ENCODE measurements around the gene SUMO1.

SUMO1 gene

DNA sequence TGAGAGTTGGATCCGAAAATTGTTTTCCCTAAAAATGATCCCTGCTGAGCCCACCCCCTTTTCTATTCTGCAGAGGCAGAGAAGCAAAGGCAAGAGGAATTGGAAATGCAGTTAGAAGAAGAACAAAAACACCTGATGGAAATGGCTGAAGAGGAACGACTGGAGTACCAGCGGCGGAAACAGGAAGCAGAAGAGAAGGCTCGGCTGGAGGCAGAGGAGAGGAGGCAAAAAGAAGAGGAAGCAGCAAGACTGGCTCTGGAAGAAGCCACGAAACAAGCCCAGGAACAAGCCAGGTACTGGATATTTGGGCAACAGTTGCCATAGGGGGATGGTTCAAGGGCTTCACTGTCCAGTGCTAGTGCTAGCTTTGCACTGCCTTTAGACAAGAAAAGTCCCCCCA, 41.7 kb downstream of the SUMO1 start:
- no peak for DNase-seq

DNA sequence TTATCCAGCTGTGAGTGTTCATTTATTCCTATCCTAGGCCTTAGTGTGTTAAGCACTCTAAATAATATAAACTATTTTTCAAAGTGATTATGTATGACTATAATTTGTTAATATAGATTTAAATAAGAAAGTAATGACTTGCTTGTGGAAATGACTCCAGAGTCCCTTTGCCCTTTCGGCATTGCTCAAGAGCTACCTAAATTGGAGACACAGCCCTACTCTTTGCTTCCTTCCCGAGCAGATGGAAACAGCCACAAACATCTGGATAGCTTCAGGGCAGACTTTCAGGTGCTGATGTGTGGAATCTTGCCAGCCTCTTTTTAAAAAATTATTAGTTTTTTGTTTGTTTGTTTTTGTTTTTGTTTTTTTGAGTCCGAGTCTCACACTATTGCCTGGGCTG, 44.0 kb downstream of the SUMO1 start:
- no peak for DNase-seq

DNA sequence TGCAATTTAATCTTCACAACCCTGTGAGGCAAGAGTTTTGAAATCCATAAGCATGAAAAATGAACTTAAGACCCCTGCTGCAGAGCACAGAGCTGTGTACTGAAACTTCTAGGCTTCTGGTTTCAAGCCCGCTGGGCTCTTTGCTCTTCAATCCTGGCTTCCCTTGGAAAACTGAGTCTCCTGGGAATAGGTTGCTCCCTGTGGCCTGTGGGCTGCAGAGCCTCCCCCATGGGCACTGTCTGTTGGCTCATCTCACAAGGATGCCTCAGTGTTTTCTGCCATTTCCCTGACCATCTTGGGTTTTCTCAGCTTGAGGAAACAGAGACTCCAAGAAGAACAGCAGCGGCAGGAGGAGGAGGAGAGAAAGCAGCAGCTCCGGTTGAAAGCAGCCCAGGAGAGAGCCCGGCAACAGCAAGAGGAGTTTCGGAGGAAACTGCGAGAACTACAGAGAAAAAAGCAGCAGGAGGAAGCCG, 44.5 kb downstream of the SUMO1 start:
- no peak for DNase-seq

DNA sequence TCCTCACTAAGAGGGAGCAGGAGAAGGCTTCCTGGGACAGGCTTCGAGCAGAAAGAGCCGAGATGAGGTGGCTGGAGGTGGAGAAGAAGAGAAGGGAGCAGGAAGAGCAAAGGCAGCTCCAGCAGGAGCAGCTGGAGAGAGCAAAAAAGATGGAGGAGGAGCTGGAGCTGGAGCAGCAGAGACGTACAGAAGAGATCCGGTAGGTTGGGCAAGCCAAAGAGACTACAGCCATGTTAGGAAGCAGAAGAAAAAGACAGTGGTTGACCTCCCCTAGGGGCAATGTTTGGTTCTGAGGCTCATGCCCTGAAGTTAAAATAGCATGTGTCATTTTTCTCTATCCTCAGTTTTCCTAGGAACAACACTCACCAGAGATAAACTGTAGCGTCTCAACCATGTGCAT, 45.1 kb downstream of the SUMO1 start:
- no peak for DNase-seq

DNA sequence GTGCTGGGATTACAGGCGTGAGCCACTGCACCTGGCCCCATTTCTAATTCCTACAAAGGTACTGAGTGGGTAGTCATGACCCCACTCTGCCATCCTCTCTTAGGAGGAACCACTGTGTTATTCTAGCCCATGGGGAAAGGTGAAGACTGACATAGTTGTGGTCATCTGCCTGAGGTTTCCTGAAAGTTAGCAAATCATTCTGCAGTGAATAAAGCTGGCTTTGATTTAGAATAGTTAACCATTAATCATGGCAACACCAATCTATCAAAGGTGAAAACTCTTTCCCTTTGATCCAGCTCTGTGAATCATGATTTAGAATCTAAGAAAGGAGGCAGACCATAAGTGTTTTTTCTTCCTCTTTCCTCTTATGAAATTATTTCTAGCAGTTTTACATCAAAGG, 50.8 kb downstream of the SUMO1 start:
- no peak for DNase-seq

DNA sequence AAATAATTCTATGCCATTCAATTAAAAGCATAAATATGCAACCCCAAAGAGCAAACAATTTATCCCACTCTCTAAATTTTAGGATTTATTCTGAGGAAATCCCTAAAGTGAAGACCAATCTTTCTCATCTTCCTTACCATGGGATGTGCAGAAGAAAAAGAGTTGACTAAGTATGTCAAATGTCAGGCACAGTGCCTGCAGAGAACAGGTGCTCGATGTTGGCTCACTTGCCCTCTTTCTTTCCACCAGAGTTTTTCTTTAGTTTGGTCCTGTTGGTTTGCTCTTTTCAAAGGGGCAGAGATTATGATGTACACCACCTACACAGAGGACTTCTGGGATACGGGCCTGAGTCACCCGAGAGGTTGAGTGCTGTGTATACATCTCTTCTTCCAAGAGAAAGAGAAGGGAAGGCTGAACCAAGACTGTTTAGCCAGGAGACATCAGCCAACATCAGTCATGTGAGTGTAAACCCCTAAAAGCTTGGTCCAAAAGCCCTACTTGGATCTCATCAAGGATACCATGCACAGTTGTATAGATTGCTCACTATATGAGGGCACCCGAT, 51.7 kb downstream of the SUMO1 start:
- DNase-seq = no peak

DNA sequence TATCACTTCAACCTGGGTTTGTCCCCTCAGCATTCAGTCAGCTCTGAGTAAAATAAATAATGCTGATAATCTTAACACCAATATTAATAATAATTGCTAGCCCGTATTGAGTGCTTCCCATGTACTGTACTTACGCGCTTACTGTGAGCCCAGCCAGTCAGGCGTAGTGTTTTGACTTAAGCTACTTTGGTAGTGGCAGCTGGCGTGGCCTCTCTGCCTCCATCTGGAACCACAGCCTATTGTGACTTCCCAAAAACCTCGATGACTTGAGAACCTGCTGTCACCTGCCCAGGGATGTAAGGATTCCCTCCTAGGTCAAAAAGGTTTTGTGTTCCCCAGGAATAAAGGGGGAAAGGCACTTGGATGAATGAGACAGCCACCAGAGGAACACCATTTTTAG, 53.2 kb downstream of the SUMO1 start:
- no peak for DNase-seq

DNA sequence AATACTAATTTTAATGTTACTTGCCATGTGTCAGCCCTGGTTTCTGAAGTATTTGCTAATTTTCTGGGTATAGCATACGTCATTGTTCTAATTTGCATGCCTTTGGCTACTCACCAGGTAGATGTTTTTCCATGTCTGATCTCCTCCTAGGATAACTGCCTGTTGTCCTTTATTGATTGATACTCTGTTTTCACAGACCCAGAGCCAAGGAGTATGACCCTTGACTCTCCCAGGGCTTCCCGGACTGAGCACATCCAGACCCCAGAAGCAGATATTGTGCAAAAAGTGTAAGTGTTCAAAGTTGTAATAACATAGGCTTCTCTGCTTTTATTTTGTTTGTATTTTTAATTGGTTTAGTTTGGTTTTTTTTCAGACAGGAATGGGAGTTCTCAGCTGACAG, 53.8 kb downstream of the SUMO1 start:
- no peak for DNase-seq

DNA sequence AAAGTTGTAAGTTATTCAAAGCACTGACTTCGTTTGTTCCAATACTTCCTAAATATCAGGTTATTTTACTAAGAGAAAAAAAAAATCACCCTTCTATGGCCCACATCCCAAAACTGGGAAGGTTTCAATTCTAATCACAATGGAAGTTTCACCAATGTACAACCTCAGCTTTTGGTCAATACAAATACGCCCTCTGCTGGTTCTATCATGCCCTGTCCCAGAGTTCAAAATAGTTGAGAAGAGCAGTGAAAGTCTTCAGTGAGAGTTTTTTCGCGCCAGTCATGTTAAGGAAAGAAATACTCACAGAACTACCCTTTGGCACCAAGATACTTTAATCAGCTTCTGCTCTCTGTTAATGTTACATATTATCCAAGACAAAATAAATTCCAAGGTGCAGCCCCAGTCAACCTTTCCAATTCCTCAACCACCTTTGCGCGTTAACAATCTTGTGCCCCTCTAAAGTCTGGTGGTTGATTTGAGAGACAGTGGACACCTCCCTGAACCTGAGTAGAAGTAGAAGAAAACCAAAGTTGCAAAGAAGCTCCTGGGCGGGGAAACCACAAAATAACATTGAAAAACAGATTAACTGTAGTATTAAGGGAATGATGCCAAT, 59.9 kb downstream of the SUMO1 start:
- DNase-seq = peak; percentile 33 to 61

DNA sequence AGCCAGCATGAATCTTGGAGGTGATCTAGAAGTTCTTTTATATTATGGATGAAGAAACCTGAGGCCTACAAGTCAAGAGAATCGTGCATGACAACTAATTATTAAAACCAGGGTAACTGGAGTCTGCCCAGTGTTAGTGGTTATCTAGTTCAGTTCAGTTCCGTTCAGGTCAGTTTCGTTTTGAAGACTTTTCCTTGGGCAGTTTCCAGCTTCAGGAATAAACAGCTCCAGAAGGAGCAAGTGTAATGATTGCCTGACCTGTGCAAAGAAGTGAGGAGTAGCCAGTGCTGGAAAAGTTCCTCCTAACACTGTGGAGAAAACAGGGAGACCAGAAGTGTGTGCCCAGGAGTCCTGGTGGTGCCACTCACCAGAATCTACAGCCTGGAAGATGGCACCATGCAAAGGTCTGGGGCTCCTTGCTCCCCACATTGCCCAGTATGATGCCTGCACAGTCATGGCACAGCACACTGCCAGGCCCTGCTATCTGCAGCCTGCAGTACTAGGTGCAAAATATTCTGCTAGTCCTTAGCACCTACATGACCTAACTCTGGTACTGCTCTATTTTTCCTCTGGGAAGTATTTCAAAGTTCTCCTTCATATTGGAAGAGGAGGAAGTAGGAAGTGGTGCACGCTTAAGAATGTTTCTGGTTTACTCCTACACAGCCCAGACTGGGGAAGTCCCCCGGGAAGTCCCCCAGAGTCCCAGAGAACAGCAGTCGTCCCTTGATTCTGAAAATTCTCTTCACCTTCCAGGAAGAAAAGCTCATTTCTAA, 65.8 kb downstream of the SUMO1 start:
- no peak for DNase-seq

DNA sequence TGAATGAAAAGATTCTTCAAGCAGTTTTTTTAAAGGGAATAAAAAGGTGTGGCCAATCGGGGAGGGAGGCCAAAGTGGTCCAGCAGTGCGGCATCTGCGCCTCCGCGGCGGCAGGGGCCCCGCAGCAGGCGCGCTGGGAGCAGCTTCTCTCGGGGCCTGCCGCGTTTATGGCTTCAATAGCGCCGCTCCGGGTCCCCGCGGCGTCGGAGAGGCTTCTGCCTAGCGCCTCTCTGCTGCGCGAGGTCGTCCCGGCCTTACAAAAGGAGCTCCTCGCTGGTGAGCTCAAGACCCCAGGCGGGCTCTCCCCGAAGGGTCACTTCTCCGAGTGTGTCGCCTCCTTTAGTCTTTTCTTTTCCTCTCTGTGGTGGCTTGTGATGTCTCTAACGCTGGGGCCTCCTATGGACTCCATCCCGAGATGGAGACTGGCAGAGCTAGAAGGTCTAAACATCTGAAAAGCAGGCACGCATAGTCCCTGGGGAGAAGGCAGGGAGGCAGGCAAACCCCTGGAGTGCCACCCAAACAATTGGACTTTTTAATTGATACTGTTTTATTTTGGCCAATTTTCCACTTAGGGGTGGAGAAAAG, 67.1 kb downstream of the SUMO1 start:
- DNase-seq = no peak

DNA sequence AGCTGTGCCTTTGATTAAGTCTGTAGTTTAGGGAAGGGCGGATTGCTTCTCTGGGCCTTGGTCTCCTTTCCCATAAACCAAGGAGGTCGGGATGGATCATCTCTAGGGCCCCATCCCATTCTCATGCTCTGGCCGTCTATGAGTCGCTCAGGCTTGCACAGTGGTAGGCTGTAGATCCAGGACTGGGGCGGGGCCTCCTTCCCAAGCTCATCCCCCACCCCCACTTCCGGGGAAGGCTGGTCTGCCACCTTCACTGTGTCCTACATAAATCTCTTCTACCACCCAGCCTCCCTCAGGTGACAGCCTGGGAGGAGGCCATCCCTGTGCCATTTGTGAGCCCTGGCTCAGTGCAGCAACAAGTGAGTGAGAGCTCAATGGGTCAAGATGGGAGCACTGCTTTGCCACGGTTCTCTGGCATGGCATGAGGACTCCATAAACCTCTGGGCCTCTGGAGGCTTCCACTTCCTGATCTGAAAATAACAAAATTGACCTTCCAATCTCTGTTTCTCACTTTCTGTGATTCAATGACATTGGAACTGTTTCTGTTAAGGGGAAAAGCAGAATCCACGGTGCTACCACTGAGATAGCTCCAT, 68.5 kb downstream of the SUMO1 start:
- DNase-seq = no peak

DNA sequence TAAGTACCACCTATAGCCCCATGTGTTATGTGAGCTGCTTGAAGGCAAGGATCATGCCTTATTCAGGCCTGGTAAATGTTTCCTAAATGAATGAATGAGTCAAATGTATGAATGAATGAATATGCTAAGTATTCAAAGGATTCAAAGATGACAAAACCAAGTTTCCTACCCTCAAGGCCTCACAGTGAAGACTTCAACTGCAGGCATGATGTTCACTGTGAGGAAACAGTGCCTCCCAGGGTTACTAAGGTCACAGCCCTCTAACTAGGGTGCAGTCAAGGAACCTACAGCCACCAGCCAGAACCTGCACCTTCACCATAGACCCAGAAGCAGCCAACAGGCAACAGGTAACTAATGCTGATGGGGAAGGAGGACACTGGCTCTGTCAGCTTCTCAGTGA, 69.3 kb downstream of the SUMO1 start:
- no peak for DNase-seq

DNA sequence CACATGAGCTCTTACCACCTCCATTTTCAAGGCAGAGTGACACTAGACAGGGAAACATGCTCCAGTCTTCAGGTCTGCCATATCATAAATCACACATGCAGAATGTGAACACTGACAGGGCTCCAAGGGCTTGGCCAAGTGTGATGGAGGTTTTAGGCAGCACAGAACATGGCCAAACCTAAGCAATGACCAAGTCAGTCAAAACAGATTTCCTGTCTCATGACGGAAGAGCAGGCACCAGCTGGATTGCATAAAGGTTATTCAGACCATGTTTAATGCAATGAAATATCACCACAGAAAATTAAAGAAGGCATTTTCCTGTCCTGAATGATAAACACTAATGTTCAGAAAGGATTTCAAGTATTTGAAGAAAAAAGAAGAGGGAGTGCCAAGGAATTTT, 72.5 kb downstream of the SUMO1 start:
- no peak for DNase-seq

DNA sequence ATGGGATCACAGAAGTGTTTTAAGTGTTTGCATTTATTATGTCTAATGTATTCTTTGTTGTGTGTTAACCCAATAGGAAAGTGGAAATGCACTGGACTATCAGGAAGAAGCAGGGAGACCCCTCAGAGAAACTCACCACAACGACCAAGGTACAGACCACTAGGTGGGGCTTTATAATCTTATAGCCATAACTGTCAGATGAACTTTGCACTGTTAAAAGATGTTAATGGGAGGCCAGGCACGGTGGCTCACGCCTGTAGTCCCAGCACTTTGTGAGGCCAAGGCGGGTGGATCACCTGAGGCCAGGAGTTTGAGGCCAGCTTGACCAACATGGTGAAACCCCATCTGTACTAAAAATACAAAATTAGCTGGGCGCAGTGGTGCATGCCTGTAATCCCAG, 73.2 kb downstream of the SUMO1 start:
- DNase-seq = no peak

DNA sequence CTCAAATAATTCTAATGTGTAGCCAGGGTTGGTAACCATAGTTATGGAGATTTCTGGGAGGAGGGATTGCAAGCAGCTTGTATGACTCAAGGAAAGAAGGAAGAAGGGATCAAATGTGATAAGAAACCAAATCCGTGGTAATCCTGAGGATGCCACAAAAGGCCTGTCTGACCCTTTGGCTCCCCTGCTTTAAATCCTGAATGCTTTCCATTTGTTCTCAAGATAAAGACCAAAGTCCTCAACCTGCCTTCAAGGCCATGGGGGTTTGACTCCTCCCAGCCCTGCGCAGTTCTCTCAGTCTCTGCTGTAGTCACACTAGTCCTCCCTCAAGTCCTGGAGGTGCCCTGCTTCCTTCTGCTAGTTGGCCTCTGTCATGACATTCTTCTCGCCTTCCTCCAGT, 74.0 kb downstream of the SUMO1 start:
- no peak for DNase-seq

DNA sequence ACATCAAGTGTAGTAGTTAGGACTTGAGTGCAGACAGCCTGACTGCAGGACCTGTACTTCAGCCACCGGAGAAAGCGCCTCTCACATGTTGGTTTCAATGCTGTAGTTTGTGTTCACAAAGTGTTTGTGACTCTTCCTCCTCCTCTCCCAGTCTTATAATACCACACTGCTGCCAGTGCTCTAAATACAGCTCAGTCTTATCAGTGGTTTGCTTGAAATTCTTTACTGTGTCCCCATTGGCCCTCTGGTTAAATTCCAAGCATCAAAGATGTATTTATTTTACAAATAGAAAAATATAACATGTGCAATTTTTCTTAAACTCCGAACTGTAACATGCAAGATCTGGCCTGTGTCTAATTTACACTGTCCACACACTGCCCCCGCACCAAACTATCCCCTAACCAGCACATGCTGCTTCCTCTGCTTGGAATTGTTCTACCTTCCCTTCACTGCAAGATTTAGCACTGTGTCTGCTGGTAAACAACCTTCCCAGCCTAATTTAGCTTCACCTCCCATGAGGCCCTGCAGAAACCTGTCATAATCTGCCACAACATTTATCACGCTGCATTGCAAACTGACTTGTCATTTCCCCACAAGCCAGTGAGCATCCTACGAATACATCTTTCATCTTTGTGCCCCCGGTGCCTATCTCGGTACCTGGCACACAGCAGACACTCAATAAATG, 77.1 kb downstream of the SUMO1 start:
- no peak for DNase-seq

DNA sequence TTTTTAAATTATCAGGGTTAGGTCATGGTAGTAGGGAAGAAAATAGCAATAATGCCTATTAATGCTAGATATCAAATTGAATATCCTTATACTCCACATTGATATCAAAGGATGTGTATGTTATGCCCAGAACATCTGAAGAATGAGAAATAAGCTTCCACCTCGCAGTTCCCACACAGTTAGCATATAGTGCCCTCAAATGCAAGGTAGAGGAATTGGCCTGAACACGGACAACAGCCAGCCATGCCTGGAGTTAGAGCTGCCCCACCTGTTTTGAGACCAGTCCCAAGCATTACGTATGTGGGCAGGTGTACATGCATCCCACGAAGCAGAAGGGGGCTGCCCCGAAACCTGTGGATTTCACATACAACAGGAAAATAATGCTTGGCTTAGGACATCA, 79.6 kb downstream of the SUMO1 start:
- DNase-seq = no peak

DNA sequence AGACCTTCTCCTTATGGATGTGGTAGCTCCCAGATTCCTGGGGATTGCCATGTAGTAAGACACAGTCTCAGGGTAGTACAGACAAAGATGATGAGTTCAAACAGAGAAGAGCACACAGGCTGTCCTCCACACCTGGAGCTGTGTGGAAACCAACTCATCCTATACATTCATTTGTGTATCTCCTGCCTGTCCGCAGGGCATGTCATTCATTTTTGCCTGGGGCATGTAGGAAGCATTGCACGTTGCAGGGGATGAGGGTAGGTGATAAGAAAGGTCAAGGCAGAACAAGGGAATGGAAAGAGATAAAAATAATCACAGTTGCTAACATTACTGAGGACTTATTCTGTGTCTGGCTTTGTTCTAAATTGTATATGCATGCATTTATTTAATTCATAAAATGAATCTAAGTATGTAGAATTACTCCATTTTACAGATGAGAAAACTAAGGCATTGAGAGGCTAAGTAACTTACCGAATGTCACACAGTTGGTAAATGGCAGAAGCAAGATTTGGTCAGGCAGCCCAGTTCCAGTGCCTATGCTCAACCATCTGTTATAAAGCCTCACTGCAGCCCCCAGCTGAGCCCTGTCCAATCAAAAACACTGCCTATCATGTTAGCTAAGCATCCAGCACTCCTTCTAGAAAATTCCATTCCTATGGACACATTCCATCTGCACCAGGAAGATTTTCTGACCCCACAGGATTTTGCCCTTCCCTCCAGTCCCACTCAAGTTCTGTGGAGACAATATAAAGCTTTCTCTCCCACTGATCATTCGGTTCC, 81.0 kb downstream of the SUMO1 start:
- no peak for DNase-seq
